ENCODE measurements around the gene GUCD1. TPM values are rescaled to one million over a fixed set of nuclear protein-coding genes. Genes with fewer than 3 reads are reported as not detected.

GUCD1 gene
- 46.6 to 55.4 TPM (median 48.5 TPM) in 5 replicates for total RNA-seq (2022; extraction: Qiagen RNA extraction)

DNA sequence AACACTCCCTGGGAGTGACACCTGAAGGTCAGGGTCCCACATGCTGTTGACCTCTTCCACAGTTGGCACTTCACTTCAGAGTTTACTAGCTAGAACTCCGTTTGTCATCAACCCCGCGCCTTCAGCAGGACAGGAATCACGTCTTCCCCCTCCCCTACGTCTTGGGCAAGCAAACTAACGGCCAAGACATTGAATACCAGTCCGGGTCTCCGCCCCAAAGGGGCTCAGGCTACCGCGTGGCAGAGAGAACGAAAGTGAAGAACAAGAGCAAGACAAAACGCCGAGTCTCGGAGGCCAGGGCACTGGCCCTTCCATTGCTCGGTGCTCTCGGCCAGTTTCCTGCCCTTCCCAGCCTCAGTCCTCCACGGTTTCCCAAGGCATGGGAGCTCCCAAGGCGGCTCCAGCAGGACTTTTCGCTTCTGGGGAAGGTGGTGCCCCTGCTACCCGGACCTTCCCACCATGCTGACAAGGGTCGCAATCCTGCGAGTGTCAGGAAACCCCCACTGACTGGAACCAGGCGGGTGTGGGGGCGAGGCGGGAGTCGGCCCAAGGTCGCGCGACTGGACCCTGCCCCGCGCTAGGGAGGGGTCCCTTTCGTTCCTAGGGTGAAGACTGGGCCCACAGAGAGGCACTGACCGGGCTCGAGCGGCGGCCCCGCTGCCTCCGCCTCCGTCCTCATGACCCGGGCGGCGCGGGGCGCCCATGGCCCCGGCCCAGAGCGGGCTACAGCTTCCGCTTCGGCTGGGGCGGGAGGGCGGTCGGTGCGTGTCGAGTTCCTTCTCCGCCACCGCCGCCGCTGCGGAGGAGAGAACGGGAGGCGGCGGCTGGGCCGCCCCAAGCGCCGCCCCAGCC lies at the start of gene GUCD1:
Gene GUCD1, minus strand, starts transcription at position 826 of the 852 bp plus-strand sequence. Its CDS starts 147 bp downstream, at position 679.

DNA sequence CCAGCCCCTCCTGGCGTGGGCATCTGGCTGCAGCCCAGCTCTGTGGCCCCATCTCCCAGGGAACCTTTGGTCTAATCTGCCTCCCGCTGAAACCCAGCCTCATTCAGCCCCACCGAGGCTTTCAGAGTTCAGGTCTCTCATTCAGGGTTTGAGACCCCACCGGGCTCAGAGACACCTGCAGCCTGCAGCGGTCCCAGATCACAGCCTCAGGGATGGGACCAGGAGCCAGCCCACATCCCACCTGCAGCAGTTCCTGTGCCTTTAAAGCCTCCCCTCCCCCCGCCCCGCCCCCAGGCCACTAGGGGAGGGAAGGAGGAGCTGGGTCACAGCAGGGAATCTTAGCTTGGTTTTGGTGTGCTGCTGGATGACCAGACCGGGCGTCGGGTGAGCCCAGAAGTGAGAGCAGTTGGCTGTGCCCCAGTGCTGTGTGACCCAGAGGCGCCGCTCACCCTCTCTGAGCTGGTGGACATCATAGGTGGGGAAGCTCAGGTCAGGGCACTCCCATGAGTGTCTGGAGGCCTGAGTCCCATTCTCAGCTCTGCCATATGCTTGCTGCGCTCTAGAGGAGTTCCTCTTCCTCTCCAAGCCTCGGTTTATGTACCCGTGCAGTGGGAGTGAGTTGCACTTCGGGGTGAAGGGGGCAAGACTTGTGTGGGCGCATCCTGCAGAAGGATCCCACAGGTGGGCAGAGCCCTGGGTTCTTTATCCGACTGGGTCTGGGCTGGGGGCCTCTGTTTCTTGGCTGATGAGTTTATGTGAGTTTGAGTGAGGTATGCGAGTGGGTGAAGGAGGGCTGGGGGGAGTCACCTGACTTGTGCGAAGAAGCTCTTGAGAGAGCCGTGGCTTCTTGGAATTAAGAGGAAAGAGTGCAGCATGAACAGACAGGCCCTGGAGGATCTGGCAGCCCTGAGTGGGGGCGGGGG lies 48.2 kb upstream of the GUCD1 start, which contains the start of gene GGT1:
Gene GGT1, plus strand, starts transcription at position 347 of the 923 bp plus-strand sequence. CDS start 7,889 bp downstream, outside the sequence.

DNA sequence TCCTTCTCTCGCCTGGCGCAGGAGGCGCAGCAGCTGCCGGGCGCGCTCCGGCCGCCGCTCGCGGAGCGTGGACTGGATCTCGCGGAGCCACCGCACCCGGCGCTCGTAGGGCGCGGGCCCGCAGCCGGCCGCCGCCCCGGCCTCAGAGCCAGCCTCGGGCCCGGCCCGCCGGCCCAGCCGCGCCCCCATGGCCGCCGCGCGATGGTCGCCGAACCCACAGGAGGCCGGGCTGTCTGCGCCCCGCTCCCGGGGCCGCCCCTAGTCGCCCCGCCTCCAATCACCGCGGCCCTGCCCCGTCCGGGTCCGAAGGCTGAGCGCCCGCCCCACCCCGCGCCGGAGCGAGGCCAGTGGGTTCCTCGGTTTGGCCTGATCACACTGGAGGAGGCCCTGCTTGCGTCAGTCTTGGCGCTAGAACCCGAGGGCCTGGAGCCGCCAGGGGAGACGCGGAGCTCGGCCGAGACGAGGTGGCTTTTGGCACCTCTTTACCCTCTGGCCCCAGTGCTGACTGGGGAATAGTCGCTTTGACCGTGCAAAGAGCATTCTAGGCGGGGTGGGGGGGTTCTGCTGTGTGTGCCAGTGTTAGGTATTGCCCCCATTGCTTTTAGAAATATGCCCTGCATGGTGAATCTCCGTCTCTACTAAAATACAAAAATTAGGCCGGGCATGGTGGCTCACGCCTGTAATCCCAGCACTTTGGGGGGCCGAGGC lies 38.1 kb upstream of the GUCD1 start, which contains the start of gene LRRC75B:
Gene LRRC75B, minus strand, starts transcription at position 223 of the 708 bp plus-strand sequence. Its CDS starts 34 bp downstream, at position 189.

DNA sequence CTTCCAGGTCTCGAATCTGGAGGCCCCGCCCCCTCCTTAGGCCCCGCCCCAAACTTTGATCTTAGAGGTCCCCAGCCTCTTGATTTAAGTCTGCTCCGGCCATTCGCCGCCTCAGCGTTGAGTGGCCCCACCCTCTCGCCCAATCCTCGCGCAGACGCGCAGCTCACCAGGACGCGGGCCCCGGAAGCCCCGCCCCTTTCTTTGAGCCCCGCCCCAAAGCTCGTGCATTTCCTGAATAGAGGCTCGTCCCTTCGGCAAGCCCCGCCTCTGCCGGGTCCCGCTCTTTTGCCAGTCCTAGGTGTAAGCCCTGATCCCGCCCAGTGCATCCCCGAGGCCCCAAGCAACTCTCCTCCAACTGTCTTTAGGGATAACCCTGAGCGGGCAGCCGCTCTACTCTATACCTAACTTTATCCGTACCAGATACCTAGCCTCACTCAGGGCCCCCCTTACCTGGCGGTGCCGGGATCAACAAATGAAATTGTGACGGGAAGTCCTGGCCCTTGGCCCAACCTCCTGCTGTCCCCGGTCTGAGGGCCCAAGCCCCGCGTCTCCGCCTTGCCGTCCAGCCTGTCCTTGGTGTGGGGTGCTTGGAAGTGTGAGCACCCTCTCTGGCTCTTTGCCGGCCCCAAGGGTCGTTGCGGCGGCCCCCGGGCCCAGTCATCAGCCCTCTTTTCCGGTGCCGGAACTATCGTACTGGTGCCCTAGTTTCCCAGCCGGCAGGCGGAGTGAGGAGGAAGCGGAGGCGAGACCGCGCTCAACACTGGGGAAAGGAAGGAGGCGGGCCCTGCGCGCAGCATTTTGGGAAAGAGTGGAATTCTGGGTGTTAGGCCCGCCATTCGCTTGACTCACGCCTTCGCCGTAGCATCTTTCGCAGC lies 464 bp upstream of the GUCD1 start, which contains the start of gene SNRPD3:
Gene SNRPD3, plus strand, starts transcription at position 835 of the 875 bp plus-strand sequence. CDS start 1,676 bp downstream, outside the sequence.

DNA sequence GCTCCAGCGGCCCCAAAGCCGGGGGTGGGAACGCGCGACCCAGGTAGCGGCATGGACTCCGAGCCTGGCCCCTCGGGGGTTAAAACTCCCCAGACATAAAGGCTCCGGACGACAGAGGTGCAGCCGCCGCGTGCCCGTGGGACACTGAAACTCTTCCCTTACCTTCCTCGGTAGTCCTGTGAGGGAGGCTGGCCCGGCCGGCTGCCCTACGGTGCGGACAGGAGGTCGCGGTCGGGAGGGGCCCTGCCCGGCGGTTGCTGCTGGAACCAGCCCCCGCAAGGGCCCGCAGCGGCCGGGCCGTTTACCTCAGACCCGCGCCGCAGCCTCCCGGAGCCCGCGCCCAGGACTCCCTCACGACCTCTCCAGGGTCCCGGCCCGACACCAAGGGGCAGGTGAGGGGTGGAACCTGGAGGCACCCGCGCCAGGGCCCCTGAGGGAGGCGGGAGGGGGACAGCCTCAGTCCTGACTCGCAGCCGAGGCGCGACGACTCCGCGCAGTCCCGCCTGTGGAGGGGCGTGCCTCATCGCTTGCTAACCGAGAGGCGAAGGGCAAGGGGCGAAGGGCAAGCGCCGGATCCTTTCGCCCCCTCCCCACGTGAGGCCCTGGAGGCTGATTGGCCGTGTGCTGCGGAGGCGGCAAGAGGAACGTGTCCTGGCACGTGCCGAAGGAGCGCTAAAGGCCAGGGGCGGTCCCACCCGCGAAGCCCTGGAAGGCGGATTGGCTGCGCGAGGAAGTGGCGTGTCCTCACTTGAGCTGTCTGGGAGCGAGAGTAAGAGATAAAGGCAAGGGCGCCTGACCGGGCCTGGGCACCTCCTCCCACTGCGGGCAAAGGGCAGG lies 60.2 kb downstream of the GUCD1 start, which contains the start of gene UPB1:
Gene UPB1, plus strand, starts transcription at position 805 of the 837 bp plus-strand sequence. CDS start 72 bp downstream, outside the sequence.

Other genes starting within 250 kb of the GUCD1 start
- 0.42 to 0.92 TPM (median 0.70 TPM) in 5 replicates for gene ADORA2A, start 127.5 kb downstream of the GUCD1 start, total RNA-seq (2022; extraction: Qiagen RNA extraction)
- gene UPB1, start 59.8 kb downstream of the GUCD1 start, total RNA-seq (2022; extraction: Qiagen RNA extraction) = 0.08 TPM in 1 of 5 replicates, not detected in the others
- 143 to 245 TPM (median 148 TPM) in 5 replicates for gene SNRPD3, start 861 bp upstream of the GUCD1 start, total RNA-seq (2022; extraction: Qiagen RNA extraction)
- 5.0 to 9.0 TPM (median 8.2 TPM) in 5 replicates for gene LRRC75B, start 37.9 kb upstream of the GUCD1 start, total RNA-seq (2022; extraction: Qiagen RNA extraction)
- 88.6 to 112 TPM (median 103 TPM) in 5 replicates for gene GGT1, start 48.1 kb upstream of the GUCD1 start, total RNA-seq (2022; extraction: Qiagen RNA extraction)
- not detected in 5 replicates for gene PIWIL3, start 219.6 kb upstream of the GUCD1 start, total RNA-seq (2022; extraction: Qiagen RNA extraction)

Measured in A549 treated with AZD2906 at 1 μM for 4 hours (cell line).